Left forelimb (tissue), 1 donor: ENCODE measurements around the gene PPP1R7.

Experiments
- DNase-seq: peaks from one replicate; pipeline ENCODE4 v3.0.0-alpha.2; 2018; ENCODE audit warnings: low spot score

PPP1R7 gene

DNA sequence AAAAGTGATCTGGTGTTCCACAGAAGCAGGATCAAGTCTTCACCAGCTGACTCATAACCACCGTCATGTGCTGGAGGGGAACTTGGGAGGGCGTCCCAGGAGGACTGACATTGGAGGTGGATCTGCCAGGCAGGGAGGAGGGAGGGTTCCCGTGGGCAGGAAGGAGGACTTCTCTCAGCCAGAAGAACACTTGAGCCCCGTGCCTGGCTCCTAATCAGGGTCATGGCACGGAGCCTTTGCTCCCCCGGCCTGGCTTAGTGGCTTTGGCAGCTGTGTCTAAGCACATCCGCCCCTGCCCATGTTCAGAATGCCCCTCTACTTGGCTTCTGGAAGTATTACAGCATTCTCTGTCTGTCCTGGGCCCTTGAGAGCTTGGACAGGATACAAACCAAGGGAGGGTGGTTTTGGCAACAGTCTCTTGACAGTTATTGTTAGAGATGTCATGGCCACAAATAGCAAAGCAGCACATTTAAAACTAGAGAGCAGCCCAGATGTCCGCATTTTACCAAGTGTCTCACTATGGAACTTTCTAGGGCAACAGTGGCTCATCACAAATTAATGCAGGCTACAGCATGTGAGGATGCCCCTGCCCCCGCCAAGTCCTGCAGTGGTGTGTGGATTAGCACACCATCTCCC lies 11.5 kb downstream of the PPP1R7 start:
- peak; percentile 74 for DNase-seq

DNA sequence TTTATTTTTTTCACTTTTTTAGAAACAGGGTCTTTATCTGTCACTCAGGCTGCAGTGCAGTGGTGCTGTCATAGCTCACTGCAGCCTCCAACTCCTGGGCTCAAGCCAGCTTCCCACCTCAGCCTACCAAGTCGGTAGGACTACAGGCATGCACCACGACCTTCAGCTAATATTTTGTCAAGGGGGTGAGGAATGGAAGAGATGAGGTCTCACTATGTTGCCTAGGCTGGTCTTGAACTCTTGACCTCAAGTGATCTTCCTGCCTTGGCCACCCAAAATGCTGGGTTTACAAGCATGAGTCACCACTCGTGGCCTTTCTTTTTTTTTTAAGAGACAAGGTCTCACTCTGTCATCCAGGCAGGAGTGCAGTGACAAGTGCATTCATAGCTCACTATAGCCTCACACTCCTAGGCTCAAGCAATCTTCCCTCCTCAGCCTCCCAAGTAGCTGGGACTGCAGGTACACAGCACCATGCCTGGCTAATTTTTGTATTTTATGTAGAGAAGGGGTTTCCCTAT lies 13.4 kb downstream of the PPP1R7 start:
- DNase-seq: no peak

DNA sequence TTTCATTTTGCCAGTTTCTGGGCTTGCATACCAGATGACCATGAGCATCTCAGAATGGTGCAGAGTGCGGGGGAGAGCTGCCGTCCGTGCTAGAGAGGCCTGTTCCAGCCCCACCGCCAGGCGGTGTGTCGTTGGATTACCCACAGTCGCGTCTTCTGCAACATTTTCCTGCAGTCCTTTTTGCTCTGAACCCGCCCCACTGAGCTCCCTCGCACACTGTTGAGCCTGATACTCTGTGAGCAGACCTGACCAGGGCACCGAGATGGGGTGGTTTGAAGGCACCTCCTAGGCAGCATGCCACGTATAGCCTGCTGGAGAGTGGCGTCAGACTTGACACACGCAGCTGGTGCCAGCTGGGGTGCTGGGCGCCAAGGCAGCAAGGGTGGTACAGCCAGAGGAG lies 18.1 kb downstream of the PPP1R7 start:
- DNase-seq: no peak

DNA sequence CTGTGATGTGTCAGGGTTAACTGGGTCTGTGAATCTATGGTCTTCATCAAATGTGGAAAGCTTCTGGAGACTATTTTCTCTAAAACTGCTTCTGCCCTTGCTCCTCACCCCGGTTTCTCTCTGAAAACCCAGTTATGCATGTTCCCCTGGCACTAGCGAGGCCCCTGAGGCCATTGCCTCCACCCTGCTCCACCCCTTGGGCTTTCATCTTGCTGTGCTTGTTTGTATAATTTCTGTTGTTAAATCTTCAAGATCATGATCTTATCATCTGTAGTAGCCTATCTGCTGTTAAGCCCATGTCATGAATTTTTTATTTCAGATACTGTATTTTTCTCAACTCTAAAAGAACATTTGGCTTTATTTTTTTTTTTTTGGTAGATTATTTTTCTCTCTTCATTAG lies 23.3 kb downstream of the PPP1R7 start:
- DNase-seq: no peak

DNA sequence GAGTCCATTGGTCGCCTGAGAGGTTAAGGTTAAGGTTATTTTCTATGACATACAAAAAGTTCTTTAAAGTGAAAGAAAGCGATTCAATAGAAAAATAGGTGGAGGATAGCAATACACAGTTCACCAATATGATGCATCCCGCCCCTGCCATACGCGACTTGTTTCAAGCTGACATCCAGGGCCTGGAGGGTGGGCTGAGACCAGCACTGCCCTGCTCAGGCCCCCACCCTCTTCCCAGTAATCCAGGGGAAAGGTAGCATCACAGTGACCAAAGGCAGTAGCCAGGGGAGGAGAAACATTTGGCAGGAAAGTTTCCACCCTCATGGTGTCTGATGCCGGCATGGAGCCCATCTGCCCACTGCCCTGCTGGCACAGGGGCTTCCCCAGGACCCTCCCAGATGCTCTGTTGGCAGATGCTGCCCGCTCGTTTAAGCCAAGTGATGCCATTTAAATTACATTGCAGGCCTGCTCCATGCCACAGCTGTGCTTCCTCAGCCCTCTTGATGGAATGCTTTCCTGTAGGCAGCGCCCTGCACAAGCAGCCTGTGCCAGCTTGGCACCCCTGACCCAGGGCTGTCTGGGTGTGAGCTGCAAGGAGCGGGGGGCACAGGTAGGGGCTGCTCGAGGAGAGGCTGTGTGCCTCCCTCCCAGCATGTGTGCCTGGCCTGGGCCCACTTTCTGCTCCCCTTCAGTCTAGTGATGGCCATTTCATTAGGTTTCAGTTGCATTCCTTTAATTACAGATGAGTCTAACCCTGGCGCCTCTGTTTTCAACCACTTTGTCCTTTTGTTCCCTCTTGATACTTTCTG lies 27.5 kb downstream of the PPP1R7 start:
- DNase-seq: no peak

DNA sequence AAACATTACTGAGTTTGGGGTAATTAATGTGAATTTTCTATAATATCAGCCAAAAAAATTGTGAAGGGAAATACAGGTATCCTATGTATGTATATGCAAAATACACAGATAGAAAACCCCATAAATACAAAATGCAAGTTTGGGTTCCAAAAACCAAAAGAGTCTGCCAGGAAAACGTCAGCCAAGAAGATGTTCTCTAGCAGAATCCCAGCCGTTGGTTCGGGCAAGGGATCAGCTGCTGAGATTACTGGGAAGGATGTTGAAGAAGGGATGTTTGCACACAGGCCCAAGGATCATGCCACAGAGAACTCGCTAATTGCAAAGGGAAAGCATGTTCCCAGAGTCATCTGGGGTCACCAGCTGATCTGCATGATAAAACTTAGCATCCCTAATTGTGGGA lies 28.7 kb downstream of the PPP1R7 start:
- no peak for DNase-seq

DNA sequence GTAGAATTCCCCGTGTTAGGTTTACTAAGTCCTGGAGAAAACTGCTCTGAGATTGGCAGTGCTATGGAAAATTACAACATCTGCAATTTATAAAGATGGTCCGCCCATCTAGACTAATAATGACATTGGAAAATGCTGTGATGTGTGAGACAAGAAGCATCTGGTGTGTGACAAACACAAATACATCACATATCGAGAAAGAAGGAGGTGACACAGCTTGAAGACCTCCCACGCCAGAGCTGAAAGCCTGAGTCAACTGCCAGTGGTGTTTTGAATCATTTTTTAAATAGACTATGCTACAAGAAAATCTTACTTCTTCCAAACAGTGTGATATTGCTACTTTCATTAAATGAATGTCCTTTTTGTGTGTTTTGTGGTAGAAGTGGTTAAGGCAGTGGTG lies 29.6 kb downstream of the PPP1R7 start:
- no peak for DNase-seq

DNA sequence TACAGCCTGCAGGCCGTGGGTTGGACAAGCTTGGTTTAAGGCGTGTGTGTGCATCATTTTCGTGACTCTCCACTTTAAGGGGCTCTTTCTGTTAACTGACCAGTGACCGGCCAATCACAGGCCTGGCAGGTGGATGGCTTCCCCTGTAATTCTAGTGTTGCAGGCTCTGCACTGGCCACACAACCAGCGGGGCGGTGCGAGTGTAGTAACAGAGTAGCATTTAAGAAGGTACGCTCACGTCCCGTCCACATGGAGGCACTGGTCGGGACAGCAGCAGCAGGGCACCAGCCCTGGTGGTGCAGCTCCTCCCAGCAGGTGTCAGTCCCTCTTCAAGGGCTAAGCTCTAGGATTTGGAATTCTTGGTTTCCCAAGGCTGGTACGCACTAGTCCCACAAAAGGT lies 30.2 kb downstream of the PPP1R7 start:
- DNase-seq: no peak

DNA sequence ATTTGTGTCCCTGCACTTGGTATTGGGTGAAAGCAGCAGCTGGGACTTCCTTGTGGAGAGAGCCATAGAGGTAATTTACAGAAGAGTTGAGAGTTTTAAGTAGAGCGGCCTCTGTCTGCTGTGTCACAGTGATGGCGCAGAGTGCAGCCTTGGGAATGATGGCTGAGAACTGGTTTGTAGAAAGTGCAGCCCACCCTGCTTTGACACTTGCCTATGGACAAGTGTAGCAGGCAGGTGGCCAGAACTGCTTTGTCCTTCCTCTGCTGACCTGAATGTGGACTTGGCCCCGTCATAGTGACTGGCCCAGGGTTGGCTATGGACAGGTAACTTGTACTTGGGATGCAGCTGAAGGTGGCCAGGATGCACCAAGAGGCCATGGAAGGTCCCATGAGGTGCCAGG lies 31.9 kb downstream of the PPP1R7 start:
- DNase-seq: no peak

DNA sequence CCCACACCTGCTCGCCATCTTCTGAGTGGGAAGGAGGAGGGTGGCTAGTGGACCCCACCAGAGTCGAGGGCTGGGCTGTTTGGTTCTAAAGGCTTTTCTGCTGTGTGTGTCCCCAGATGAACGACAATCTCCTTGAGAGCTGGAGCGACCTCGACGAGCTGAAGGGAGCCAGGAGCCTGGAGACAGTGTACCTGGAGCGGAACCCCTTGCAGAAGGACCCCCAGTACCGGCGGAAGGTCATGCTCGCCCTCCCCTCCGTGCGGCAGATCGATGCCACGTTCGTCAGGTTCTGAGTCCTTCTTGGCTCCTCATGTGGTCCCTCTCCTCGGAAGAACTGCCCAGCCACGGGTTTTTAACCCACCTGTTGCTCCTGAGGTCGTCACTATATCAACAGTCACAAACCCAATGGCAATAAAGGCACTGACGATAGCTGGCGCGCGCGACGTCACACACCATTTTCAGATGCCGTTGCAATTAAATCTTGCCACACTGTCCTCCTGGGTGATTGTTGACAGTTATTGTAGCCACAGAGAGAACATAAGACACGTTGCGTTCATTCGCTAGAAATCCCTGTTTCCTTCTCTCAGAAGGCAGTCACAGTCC lies 32.4 kb downstream of the PPP1R7 start:
- DNase-seq: no peak

DNA sequence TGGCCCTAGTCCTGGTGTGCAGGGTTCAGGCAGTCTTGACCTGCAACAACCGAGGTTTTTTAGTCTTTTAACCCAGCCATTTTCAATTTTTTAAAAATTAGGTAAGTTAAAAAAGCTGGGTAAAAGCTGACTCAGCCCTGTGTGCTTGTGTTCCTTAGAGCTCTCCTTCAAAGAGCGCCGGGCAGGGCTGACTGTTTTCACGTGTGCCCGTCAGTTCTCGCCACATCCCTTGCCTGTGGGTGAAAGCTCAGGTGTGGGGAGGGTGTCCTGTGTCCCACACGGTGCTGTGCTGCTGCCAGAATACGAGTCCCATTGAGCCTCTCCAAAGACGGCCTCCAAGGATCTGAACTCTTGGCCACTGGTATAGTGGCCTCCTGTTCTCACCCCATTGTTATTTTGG lies 33.0 kb downstream of the PPP1R7 start:
- no peak for DNase-seq

DNA sequence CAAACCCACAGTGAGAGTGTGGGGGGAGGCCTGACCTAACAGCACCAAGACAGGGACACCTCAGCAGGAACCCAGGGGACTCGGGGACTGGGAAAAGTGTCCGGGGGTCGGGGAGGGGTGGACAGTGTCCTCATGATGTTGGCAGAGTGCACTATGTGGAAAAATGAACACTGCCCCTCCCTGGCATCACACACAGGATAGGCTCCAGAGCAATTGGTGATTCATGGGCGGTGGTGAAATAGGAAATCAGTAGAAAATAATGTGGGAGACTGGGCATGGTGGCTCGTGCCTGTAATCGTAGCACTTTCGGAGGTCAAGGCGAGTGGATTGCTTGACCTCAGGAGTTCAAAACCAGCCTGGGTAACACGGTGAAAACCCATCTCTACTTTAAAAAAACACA lies 34.6 kb downstream of the PPP1R7 start:
- DNase-seq: no peak

DNA sequence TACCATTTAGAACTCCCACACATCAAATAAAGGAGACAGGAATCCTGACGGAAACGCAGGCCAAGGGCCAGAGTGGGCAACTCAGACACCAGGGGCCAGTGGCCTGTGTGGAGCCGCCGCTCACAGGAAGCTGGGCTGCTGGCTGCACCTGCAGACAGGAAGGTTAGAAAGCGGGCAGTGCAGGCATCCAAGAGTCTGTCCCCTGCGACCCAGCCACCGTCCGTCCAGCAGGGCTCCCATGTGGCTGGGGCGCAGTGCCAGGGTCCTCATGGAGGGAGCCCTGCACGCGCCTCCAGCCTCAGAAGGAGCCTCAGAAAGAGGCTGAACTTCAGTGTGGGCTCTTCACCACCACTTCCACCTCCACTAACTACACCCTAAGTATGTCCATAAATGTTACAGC lies 35.7 kb downstream of the PPP1R7 start:
- DNase-seq: no peak

DNA sequence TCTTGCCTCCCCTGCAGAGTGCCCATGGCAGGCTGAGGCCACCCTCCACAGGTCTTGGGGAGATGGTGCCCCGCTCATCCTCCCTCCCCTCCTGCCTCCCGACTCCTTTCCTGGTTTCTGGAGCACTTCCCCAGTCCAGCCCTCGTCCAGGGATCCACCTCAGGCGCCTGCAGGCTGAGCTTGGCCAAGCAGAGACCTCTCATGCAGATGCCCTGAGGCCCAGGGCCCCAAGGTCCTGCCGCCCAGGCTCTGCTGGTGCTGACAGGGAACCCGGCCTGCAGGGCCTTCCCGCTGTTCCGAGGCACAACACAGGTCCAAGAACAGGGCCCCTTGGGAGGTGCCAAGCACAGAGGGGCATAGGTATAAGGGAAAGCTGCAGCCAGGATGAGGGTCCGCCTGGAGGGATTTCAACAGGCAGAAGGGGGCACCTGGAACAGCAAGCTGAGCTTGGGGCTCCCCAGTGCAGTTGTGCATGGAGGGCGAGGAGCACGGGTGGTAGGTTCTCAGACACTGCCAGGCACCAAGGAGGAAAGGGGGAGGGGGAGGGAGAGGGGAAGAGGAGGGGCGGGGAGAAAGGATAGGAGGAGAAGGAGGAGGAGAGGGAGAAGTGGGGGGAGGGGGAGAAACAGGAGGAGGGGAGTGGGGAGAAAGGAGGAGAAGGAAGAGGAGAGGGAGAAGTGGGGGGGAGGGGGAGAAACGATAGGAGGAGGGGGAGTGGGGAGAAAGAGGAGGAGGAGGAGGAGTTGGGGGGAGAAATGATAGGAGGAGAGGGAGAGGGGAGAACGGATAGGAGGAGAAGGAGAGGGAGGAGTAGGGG lies 37.0 kb downstream of the PPP1R7 start:
- no peak for DNase-seq

DNA sequence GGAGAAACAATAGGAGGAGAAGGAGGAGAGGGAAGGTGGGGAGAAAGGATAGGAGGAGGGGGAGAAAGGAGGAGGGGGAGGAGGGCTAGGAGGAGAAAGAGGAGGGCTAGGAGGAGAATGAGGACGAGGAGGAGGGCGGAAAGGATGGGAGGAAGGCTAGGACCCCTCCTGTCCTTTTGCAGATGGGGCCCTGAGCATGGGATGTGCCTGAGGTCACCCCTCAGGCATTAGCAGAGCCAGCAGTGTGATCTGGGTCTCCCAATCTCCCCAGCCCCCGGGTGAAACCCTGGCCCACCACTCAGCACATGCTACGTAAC lies 37.6 kb downstream of the PPP1R7 start:
- DNase-seq: no peak

DNA sequence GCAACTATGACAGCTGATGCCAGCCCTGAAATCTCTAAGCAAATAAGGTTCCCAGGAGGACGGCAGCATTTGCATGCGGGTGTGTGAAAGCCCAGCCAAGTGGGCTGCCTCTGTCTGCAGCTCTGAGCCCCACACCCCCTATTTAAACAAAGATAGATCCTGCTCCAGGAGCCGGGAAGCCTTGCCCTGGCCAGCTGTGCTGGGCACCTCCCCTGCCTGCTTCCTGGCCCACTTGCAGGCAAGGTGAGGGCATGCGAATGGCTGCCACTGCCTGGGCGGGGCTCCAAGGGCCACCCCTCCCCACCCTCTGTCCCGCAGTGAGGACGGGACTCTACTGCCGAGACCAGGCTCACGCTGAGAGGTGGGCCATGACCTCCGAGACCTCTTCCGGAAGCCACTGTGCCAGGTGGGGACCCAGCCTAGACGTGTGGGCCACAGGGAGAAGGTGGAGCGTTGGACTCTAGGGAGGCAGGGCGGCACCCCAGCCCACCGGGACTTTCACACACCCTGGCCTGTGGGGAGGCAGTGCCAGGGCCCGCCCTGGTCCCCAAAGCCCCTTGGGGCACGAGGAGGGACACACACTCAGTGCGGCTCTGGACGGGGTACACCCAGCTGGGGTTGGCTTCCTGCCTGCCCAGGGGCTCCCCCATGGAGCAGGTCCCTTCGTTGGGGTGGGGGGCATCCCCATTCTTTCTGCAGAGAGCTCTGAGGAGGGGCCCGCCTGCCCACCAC lies 38.3 kb downstream of the PPP1R7 start, which contains the start of gene ANO7:
Gene ANO7 (plus strand): TSS at position 317 of the 732 bp plus-strand sequence. CDS start 1,387 bp downstream, outside the sequence.
- DNase-seq: no peak

DNA sequence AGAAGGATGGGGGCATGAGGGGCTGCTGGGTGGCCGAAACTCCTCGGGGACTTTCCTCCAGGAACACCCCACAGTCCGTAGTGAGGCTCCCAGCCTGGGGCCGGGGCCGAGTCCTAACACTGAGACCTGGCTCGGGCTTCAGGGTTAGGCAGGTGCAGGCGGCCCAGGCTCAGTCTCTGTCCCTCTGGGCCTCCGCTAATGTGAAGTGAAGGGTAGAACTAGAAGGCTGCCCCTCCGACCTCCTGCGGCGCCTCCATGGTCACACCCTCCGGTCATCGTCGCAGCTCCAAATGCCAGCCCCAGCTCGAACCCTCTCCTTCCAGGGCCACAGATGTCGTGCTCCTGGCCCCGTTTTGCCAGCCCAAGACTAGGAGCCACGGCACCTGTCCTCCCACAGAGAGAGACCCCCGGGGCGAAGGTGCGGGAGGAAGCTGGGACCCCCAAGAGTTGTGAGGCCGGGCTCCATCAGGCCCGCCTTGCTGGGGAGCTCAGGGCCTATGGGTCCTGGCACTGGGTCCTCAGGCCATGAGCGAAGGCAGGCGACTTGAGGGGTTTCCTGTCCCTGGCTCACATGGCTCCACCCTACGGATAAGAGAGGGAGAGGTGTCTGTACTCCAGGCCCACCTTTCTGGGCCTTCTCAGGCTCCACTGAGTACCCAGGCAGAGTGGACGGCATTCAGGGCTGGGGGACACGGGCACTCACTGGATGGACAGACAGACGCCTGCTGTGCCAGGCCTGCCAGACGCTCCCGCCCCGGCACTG lies 39.0 kb downstream of the PPP1R7 start:
- DNase-seq: no peak

DNA sequence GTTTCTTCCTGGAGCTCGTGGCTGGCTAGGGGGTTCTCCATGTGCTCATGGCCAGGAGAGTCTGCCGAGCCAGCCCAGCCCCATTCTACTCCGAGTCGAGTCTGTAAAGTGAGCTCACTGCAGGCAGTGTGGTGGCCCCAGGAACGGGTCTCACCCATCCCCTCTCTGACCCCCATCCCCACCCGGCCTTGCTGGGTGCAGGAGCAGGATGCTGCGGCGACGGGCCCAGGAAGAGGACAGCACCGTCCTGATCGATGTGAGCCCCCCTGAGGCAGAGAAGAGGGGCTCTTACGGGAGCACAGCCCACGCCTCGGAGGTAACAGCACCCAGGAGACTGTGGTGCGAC lies 39.6 kb downstream of the PPP1R7 start:
- no peak for DNase-seq

DNA sequence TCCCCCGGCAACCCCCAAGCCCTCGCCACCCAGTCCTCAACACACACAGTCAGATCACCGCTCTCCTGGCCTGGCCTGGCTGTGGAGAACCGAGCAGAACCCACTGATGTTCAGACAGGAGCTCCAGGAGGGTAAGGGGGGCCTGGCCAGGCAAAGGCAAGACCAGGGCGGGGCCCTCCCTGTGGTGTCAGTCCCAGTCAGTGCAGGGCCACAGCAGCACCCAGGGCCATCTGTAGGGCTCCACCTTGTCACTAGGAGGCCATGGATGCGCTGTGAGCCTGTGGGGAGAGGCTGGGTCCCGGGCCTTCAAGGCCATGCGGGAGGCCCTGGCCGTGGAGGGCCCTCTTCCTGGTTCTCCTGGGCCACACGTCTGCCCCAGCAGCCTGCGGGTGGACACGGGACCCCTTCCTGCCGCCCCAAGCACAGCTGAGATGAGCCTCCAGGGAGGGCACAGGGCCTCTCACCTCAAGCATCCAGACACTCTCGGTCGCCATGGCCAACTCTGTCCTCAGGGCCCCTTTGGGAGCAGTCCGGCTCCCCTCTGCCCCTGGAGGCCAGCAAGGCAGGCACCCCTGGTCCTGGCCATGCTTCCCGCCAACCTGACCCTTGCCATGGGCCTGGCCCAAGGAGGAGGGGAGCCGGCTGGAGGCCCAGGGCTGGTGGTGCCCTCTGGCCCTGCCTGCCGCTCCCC lies 40.2 kb downstream of the PPP1R7 start:
- no peak for DNase-seq

DNA sequence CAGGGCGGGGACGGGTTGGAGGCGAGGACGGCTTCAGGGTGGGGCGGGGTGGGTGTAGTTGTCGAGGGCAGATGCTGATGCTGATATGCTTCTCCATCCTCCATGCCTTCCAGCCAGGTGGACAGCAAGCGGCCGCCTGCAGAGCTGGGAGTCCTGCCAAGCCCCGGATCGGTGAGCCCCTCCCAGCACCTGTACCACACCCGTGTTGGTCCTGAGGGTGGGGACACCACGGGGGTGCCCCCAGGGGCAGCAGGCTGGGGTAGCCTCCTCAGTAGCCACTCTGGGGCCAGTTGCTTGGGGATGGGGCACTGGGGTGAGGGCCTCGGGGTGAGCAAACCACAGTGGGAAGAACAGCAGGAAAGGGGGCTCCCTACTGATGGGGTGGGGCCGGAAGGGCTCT lies 40.8 kb downstream of the PPP1R7 start:
- no peak for DNase-seq
